ENCODE measurements around the gene STKLD1.
"Not testable (repeated sequence)": the region's sequence is repeated elsewhere in the genome, so short reads cannot be mapped to it uniquely, and the experiment has no call there.

STKLD1 gene

DNA sequence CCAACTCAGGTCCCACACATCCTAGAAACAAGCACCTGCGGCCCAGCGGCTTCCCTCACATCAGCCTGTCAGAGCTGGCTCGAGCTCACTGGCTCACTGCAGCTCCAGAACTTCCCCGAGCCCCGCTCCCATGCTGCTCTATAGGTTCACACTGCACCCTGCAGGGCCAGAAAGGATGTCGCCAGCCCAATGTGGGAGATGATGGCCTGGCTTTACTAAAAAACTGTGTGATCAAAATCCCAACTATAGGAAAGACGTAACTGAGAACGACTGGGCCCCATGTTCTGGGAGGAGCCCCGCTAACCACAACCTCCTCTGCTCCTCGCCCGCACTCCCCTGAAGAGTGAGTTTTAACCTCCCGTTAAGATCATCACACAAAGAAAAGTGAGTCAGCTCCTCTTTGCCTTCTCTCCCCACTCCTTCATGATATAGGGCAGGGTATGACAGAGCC lies 4.9 kb upstream of the STKLD1 start:
- Histone ChIP-seq H3K9me3 (no peaks in the 10 kb centered on the region), H3K36me3 (peaks cover 25% of the 10 kb centered on the region), H3K27me3 (no peaks in the 10 kb centered on the region), H3K27ac (peak overlapping the region; percentile 6), H3K4me1 (ENCODE audit: control insufficient read depth in 1 of 2, insufficient read depth in 1 of 2, low read depth in 1 of 2, low read length in 1 of 2) (peaks cover 28 to 32% of the 10 kb centered on the region in 2 experiments), H3K4me3 (ENCODE audit: low read depth in 1 of 2, low read length in 1 of 2) (no peak overlapping the region)
- TF ChIP-seq, protein P1, sequence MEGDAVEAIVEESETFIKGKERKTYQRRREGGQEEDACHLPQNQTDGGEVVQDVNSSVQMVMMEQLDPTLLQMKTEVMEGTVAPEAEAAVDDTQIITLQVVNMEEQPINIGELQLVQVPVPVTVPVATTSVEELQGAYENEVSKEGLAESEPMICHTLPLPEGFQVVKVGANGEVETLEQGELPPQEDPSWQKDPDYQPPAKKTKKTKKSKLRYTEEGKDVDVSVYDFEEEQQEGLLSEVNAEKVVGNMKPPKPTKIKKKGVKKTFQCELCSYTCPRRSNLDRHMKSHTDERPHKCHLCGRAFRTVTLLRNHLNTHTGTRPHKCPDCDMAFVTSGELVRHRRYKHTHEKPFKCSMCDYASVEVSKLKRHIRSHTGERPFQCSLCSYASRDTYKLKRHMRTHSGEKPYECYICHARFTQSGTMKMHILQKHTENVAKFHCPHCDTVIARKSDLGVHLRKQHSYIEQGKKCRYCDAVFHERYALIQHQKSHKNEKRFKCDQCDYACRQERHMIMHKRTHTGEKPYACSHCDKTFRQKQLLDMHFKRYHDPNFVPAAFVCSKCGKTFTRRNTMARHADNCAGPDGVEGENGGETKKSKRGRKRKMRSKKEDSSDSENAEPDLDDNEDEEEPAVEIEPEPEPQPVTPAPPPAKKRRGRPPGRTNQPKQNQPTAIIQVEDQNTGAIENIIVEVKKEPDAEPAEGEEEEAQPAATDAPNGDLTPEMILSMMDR (IDR thresholded peaks at IDR 0.05): no peak

GRCh38 chr9:133372144-133372543 lies 4.0 kb upstream of the STKLD1 start:
- TF ChIP-seq, protein P1 (IDR thresholded peaks at IDR 0.05): no peak
- no peak overlapping the region for H3K4me3 ChIP-seq (ENCODE audit: low read depth in 1 of 2, low read length in 1 of 2)
- H3K27me3 ChIP-seq: no peaks in the 10 kb centered on the region
- no peak overlapping the region for H3K27ac ChIP-seq
- H3K9me3 ChIP-seq: no peaks in the 10 kb centered on the region
- peaks cover 34 to 37% of the 10 kb centered on the region in 2 experiments for H3K4me1 ChIP-seq (ENCODE audit: control insufficient read depth in 1 of 2, insufficient read depth in 1 of 2, low read depth in 1 of 2, low read length in 1 of 2)
- H3K36me3 ChIP-seq: peaks cover 17% of the 10 kb centered on the region

- Histone ChIP-seq H3K4me1 (ENCODE audit: control insufficient read depth in 1 of 2, insufficient read depth in 1 of 2, low read depth in 1 of 2, low read length in 1 of 2) (peaks cover 42 to 46% of the 10 kb centered on the region in 2 experiments), H3K4me3 (ENCODE audit: low read depth in 1 of 2, low read length in 1 of 2) (peak overlapping the region; percentile 75 to 89), H3K9me3 (no peaks in the 10 kb centered on the region), H3K27me3 (no peaks in the 10 kb centered on the region), H3K27ac (peak overlapping the region; percentile 95), H3K36me3 (peaks cover 7% of the 10 kb centered on the region)
- TF ChIP-seq, protein P1 (IDR thresholded peaks at IDR 0.05): no peak
These were observed 1.5 kb upstream of the STKLD1 start for GRCh38 chr9:133374612-133375115.

DNA sequence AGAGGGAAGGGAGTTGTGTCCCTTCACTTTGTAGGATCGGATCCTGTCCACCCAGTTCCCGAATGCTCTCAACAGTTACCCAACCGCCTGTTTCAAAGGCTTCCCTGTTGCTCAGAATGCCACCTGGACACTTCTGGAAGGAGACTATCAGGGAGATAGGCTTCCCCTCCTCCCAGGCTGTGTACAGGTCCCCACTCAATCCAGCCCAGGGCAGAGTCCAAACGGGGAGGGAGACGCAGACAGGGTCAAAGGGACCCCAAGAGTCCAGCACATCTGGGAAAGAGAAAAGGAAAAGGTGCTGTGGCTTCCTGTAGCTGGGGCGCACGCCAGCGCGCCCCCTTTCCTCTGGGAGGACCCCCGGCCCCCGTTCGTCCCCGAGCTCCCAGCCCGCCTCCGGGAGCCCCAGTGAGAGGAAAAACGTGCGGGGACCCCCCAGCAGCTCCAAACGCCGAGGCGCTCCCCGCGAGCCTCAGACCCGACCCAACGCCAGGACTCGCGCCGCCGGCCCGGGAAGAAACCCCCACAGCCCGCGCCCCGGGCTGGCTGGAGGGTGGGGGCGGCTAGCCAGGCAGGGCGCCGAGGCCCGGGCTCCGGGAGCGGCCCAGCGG lies 946 bp upstream of the STKLD1 start:
- Histone ChIP-seq H3K27me3 (no peaks in the 10 kb centered on the region), H3K4me1 (ENCODE audit: control insufficient read depth in 1 of 2, insufficient read depth in 1 of 2, low read depth in 1 of 2, low read length in 1 of 2) (peaks cover 41 to 46% of the 10 kb centered on the region in 2 experiments), H3K27ac (peak overlapping the region; percentile 95), H3K36me3 (peaks cover 7% of the 10 kb centered on the region), H3K4me3 (ENCODE audit: low read depth in 1 of 2, low read length in 1 of 2) (peak overlapping the region; percentile 75 to 89), H3K9me3 (no peaks in the 10 kb centered on the region)
- TF ChIP-seq, protein P1 (IDR thresholded peaks at IDR 0.05): no peak

DNA sequence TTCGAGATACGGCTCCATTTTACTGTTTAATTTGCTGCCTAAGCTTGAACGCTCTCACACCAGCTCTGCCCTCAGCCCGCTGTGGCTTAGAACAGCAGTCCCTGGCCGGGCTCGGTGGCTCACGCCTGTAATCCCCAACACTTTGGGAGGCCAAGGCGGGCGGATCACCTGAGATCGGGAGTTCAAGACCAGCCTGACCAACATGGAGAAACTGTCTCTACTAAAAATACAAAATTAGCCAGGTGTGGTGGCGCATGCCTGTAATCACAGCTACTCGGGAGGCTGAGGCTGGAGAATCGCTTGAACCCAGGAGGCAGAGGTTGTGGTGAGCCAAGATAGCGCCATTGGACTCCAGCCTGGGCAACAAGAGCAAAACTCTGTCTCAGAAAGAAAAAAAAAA lies 1.1 kb downstream of the STKLD1 start:
- H3K4me1 ChIP-seq (ENCODE audit: control insufficient read depth in 1 of 2, insufficient read depth in 1 of 2, low read depth in 1 of 2, low read length in 1 of 2): peaks cover 31 to 37% of the 10 kb centered on the region in 2 experiments

DNA sequence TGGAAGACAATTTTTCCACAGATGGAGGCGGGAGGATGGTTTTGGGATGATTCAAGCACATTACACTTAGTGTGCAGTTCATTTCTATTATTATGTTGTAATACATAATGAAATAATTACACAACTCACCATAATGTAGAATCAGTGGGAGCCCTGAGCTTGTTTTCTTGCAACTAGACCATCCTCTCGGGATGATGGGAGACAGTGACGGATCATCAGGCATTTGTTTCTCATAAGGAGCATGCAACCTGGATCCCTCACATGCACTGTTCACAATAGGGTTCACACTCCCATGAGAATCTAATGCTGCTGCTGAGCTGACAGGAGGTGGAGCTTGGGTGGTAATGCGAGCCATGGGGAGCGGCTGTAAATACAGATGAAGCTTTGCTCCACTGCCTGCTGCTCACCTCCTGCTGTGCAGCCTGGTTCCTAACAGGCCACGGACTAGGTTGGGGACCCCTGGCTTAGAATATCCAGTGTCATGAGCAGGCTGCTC lies 1.6 kb downstream of the STKLD1 start:
- H3K27ac ChIP-seq: no peak overlapping the region
- peaks cover 6% of the 10 kb centered on the region for H3K36me3 ChIP-seq
- H3K4me3 ChIP-seq (ENCODE audit: low read depth in 1 of 2, low read length in 1 of 2): no peak overlapping the region
- no peaks in the 10 kb centered on the region for H3K27me3 ChIP-seq
- peaks cover 31 to 37% of the 10 kb centered on the region in 2 experiments for H3K4me1 ChIP-seq (ENCODE audit: control insufficient read depth in 1 of 2, insufficient read depth in 1 of 2, low read depth in 1 of 2, low read length in 1 of 2)
- TF ChIP-seq, protein P1 (IDR thresholded peaks at IDR 0.05): no peak
- H3K9me3 ChIP-seq: no peaks in the 10 kb centered on the region

More for the DNA sequence above, 1.1 kb downstream of the STKLD1 start:
- H3K9me3 ChIP-seq; H3K36me3 ChIP-seq; H3K4me3 ChIP-seq (ENCODE audit: low read depth in 1 of 2, low read length in 1 of 2); H3K27ac ChIP-seq; H3K27me3 ChIP-seq: not testable (repeated sequence)

Measured in neutrophil (primary cell).